ENCODE results near the gene COL6A2.

Gene COL6A2

DNA sequence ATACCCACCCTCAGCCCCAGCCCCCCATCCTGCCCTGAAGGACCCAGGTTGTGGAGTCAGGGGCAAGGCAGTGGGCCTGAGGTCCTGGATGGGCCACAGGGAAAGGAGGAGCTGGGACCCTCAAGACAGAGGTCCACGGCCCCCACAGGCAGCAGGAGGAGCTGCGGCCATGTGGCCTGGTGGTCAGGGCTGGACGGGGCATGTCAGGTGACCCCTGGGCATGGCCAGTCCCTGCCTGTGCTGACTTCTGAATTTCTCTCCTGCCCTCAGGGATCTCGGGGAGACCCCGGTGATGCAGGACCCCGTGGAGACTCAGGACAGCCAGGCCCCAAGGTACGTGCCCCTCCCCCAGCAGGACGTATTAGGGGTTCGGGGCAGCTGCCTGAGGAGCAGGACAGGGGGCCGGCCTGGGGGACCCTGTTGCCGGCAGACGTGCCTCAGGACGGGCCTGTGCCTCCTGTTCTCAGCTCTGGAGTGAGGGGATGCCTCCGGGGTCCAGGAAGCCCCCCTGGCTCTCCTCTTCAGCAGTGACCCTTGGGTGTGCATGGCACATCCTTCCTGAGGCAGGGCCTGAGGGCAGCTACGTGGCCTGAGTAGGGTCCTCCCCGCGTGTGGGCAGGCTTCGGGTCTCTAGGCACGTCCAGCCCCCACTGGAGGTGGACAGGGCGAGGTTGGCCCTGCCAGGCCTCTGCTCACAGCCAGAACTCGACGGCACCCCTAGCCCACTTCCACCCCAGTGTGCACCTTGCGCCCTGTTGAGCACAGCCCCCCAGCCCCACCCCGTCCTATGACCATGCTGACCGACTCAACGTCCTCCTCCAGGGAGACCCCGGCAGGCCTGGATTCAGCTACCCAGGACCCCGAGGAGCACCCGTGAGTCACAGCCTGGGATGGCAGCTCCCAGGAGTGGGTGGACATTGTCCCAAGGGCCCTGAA is 23.6 kb downstream of the COL6A2 start:
- no peaks in the 10 kb centered on the region for H3K27me3 ChIP-seq (ENCODE audit: control insufficient read depth, insufficient read depth, low read length)
- H3K9ac ChIP-seq (ENCODE audit: low read length) = no peak overlapping the region
- no peak overlapping the region for H3K4me3 ChIP-seq (ENCODE audit: low read length)
- no peaks in the 10 kb centered on the region for H3K36me3 ChIP-seq (ENCODE audit: control insufficient read depth, low read depth, low read length)
- no peaks in the 10 kb centered on the region for H3K9me3 ChIP-seq (ENCODE audit: control insufficient read depth, low read depth, low read length)
- H3K4me1 ChIP-seq (ENCODE audit: control insufficient read depth, low read depth, low read length) = no peaks in the 10 kb centered on the region
- H3K27ac ChIP-seq (ENCODE audit: low read length) = no peak overlapping the region

DNA sequence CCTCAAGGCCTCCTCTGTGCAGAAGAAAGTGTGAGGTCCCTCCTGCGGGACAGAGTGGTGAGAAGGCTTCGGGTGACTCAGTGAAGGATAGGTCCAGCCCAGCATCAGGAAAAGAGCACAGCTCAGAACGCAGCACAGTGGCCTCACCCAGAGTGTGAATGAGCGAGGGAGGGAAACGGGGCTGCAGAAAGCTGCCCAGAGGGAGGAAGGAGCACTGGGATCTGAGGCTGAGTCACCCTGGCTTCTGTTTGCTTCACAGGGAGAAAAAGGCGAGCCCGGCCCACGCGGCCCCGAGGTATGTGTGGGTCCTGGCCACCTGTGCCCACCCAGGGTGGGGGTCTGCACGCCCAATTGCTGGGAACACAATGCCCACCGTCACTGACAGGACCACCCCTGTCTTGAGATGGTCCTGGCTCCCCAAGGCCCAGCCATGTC is 24.3 kb downstream of the COL6A2 start:
- Histone ChIP-seq H3K9ac (ENCODE audit: low read length) (no peak overlapping the region), H3K4me1 (ENCODE audit: control insufficient read depth, low read depth, low read length) (no peaks in the 10 kb centered on the region), H3K27ac (ENCODE audit: low read length) (no peak overlapping the region), H3K4me3 (ENCODE audit: low read length) (no peak overlapping the region), H3K27me3 (ENCODE audit: control insufficient read depth, insufficient read depth, low read length) (no peaks in the 10 kb centered on the region), H3K9me3 (ENCODE audit: control insufficient read depth, low read depth, low read length) (no peaks in the 10 kb centered on the region), H3K36me3 (ENCODE audit: control insufficient read depth, low read depth, low read length) (no peaks in the 10 kb centered on the region)

DNA sequence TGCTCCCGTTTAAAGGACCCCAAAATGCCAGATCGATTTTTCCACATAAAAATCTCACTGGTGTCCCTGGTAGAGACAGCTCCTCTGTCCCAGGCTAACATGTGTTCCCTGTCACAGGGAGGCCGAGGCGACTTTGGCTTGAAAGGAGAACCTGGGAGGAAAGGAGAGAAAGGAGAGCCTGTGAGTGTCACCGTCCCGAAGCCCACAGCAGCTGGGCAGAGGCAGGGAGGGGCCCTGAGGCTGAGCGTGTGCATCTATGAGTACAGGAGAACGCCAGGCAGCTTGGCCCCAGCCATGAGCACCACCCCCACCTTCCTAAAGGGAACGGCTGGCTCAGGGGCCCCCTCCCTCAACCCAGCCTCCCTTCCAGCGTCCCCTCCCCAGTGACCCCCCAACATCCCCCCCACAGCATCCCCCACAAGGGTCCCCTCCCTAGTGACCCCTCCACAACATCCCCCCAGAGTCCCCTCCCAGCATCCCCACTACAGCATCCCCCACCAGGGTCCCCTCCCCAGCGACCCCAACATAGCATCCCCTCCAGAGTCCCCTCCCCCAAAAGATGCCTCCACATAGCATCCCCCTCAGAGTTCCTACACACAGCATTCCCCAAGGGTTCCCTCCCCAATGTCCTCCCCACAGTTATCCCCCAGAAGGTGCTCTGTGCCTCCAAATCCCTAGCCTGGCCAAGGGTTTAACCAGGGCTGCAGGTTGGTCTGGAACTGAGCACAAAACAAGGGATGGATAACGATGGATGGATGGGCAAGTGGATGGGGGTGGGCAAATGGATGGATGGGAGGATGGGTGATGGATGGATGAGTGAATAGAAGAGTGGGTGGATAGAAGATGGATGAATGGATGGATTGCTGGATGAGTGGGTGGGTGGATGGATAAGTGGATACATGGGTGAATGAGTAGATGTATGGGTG is 25.1 kb downstream of the COL6A2 start:
- Histone ChIP-seq H3K36me3 (ENCODE audit: control insufficient read depth, low read depth, low read length) (no peaks in the 10 kb centered on the region), H3K9me3 (ENCODE audit: control insufficient read depth, low read depth, low read length) (no peaks in the 10 kb centered on the region), H3K27me3 (ENCODE audit: control insufficient read depth, insufficient read depth, low read length) (no peaks in the 10 kb centered on the region), H3K4me3 (ENCODE audit: low read length) (no peak overlapping the region), H3K27ac (ENCODE audit: low read length) (no peak overlapping the region), H3K9ac (ENCODE audit: low read length) (no peak overlapping the region), H3K4me1 (ENCODE audit: control insufficient read depth, low read depth, low read length) (no peaks in the 10 kb centered on the region)

DNA sequence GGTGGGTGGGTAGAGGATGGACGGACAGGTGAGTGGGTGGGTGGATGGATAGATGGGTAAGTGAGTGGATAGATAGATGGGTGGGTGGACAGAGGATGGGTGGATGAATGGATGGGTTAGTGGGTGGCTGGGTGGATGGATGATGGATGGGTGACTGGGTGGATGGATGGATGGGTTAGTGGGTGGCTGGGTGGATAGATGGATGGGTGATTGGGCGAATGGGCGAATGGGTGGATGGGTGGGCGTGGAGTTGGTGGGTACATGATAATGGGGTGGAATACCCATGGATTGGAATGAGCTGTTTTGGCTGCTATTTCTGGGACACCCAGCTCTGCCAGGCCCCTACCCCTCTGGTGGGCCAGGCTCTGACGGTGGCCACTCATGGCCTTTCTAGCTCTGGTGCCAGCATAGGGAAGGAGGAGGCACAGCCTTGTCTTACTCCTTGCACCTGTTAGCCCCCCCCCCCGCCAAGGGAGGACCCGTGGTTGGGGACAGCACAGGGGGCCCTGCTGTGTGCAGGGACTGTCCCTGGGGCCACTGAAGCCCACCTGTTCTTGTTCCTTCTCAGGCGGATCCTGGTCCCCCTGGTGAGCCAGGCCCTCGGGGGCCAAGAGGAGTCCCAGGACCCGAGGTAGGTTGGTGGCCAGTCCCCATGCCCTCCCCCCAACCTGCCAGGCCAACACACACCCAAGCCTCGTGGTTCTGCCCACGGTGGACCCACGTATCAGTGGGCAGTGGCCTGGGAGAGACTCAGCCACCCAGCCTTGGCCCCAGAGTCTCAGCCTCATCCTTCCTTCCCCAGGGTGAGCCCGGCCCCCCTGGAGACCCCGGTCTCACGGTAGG is 26.4 kb downstream of the COL6A2 start:
- H3K9ac ChIP-seq (ENCODE audit: low read length) = no peak overlapping the region
- no peak overlapping the region for H3K27ac ChIP-seq (ENCODE audit: low read length)
- no peak overlapping the region for H3K4me3 ChIP-seq (ENCODE audit: low read length)
- no peaks in the 10 kb centered on the region for H3K27me3 ChIP-seq (ENCODE audit: control insufficient read depth, insufficient read depth, low read length)
- H3K9me3 ChIP-seq (ENCODE audit: control insufficient read depth, low read depth, low read length) = no peaks in the 10 kb centered on the region
- no peaks in the 10 kb centered on the region for H3K36me3 ChIP-seq (ENCODE audit: control insufficient read depth, low read depth, low read length)
- no peaks in the 10 kb centered on the region for H3K4me1 ChIP-seq (ENCODE audit: control insufficient read depth, low read depth, low read length)

DNA sequence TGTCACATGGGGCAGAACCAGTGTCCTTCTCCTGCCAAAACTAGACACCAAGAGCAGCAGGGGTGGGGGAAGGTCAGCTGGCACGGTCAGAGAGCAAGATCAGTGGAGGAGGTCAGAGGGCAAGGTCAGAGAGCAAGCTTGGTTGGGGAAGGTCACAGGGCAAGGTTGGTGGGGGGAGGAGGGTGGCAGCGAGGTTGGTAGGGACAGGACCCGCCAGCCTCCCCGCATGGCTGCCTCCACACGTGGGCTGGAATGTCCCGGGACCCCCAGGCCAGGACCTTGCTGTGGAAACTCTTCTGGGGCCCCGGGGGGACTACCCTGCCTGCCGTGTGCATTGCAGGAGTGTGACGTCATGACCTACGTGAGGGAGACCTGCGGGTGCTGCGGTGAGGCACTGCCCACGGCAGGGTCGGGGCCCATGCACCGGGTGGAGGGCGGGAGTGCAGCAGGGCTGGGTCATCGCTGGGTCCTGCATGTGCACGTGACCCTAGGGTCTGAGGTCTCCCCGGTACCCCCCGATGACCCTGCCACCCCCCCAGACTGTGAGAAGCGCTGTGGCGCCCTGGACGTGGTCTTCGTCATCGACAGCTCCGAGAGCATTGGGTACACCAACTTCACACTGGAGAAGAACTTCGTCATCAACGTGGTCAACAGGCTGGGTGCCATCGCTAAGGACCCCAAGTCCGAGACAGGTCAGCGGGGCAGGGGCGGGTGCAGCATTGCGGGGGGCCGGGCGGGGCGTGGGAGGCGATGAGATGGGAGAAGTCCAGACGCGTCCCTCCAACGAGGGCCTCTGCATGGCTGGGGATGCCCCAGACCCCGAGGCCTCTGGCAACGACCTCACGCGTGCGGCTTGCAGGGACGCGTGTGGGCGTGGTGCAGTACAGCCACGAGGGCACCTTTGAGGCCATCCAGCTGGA is 27.3 kb downstream of the COL6A2 start:
- Histone ChIP-seq H3K27me3 (ENCODE audit: control insufficient read depth, insufficient read depth, low read length) (no peaks in the 10 kb centered on the region), H3K36me3 (ENCODE audit: control insufficient read depth, low read depth, low read length) (no peaks in the 10 kb centered on the region), H3K9me3 (ENCODE audit: control insufficient read depth, low read depth, low read length) (no peaks in the 10 kb centered on the region), H3K4me1 (ENCODE audit: control insufficient read depth, low read depth, low read length) (no peaks in the 10 kb centered on the region), H3K4me3 (ENCODE audit: low read length) (no peak overlapping the region), H3K27ac (ENCODE audit: low read length) (no peak overlapping the region), H3K9ac (ENCODE audit: low read length) (no peak overlapping the region)

DNA sequence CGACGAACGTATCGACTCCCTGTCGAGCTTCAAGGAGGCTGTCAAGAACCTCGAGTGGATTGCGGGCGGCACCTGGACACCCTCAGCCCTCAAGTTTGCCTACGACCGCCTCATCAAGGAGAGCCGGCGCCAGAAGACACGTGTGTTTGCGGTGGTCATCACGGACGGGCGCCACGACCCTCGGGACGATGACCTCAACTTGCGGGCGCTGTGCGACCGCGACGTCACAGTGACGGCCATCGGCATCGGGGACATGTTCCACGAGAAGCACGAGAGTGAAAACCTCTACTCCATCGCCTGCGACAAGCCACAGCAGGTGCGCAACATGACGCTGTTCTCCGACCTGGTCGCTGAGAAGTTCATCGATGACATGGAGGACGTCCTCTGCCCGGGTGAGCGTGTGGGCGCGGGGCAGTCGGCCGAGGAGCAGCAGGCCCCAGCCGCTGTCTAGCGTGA is 28.0 kb downstream of the COL6A2 start:
- no peaks in the 10 kb centered on the region for H3K36me3 ChIP-seq (ENCODE audit: control insufficient read depth, low read depth, low read length)
- H3K9ac ChIP-seq (ENCODE audit: low read length) = no peak overlapping the region

DNA sequence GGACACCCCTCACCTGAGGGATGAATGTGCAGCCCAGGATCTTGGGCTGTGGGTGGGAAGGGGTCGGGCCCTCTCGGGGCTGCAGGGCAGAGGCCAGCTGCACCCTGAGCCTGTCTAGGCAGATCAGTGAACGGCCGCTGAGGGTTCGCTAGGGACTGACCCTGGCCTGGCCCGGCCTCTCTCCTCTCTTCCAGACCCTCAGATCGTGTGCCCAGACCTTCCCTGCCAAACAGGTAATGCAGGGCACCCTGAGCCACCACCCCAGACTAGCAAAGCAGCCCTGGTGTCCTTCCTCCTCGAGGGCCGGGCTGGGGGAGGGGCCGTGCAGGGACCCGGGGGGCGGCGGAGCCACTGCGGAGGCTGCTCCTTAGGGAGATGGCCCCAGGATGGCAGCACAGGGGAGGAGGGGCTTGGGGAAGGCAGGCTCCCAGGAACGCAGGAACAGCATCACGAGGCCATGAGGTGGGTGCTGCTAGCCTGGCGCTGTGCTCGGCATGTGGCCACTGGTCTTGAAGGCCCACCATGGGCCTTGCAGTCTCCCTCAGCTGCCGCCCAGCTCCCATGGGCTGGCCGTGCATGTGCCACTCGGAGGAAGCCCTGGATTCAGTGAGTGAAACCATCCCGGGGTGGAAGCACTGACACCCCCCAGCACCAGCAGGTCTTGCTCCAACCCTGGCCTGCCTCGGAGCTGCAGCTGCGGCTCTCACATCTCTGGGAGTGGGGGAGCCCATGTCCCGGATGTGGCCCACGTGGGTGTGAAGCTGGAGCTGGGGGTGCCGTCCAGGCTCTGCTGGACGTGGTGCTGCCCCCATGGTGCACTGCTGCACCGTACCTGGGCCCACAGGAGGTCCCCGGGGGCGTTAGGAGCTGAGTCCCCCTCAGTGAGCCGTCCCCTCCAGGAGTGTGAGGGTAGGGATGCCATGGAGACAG is 28.7 kb downstream of the COL6A2 start:
- Histone ChIP-seq H3K9me3 (ENCODE audit: control insufficient read depth, low read depth, low read length) (no peaks in the 10 kb centered on the region), H3K9ac (ENCODE audit: low read length) (no peak overlapping the region), H3K27me3 (ENCODE audit: control insufficient read depth, insufficient read depth, low read length) (no peaks in the 10 kb centered on the region), H3K4me1 (ENCODE audit: control insufficient read depth, low read depth, low read length) (no peaks in the 10 kb centered on the region), H3K4me3 (ENCODE audit: low read length) (no peak overlapping the region), H3K27ac (ENCODE audit: low read length) (no peak overlapping the region), H3K36me3 (ENCODE audit: control insufficient read depth, low read depth, low read length) (no peaks in the 10 kb centered on the region)

More for the DNA sequence above, 28.0 kb downstream of the COL6A2 start:
- Histone ChIP-seq H3K9me3 (ENCODE audit: control insufficient read depth, low read depth, low read length) (no peaks in the 10 kb centered on the region), H3K4me3 (ENCODE audit: low read length) (no peak overlapping the region), H3K4me1 (ENCODE audit: control insufficient read depth, low read depth, low read length) (no peaks in the 10 kb centered on the region), H3K27ac (ENCODE audit: low read length) (no peak overlapping the region), H3K27me3 (ENCODE audit: control insufficient read depth, insufficient read depth, low read length) (no peaks in the 10 kb centered on the region)

DNA sequence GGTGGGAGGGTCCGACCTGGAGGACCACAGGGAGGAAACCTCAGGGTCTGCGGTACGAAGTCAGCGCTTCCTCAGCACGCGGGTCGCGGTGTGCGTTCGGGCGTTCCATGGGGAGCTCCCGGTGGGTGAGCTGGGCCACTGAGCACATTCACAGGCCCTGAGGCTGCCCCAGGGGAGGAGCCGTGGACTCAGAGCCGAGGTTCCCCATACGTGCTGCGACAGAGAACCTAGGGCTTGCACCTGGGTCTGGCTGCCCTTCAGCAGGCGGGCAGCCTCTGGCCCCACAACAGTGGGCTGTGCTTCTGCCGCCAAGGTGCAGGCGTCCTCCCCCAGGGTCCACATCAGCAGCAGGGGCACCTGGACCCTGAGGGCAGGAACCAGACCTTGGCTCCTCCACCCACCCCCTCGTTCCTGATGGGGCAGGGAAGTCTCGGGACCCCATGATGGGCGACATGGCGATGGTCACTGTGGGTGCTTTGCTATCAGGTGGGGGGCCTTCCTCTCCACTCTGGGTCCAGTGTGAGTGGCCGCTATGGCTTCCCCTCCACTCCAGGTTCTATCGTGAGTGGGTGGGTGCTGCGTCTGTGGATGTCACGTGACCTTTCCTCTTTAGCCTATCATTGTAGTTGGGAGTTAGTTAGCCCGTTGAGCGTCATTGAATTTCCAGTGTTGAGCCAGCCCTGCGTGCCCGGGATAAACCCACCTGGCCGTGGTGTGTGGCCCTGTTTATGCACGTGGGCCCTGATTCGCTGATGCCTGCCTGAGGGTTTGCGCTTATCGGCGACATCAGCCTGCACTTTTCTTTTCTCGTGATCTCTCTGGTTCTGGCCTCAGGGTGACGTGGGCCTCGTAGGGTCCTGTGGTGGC is 29.6 kb downstream of the COL6A2 start:
- Histone ChIP-seq H3K27ac (ENCODE audit: low read length) (no peak overlapping the region), H3K36me3 (ENCODE audit: control insufficient read depth, low read depth, low read length) (no peaks in the 10 kb centered on the region), H3K4me3 (ENCODE audit: low read length) (no peak overlapping the region), H3K9me3 (ENCODE audit: control insufficient read depth, low read depth, low read length) (no peaks in the 10 kb centered on the region), H3K4me1 (ENCODE audit: control insufficient read depth, low read depth, low read length) (no peaks in the 10 kb centered on the region), H3K27me3 (ENCODE audit: control insufficient read depth, insufficient read depth, low read length) (no peaks in the 10 kb centered on the region), H3K9ac (ENCODE audit: low read length) (no peak overlapping the region)

Data from iPS-18a (cell line).